Gastroesophageal sphincter (tissue), 3 donors: ENCODE results near the gene WRAP53.

ENCODE experiments used
- CTCF ChIP-seq, 4 experiments: fragments of 200-600 bp in 2 of 4; fragments of 450-650 bp in 2 of 4; sonication (generic) in 1 of 4; IDR thresholded peaks; one replicate each; pipeline ENCODE4 v1.5.1; 2017 to 2019; ENCODE audit warnings: antibody characterized with exemption in 4 of 4, mild to moderate bottlenecking in 2 of 4, moderate library complexity in 2 of 4
- POLR2A ChIP-seq, 2 donors: fragments of 450-650 bp; IDR thresholded peaks; one replicate each; pipeline ENCODE4 v1.6.1; 2017; ENCODE audit warnings: antibody characterized with exemption in 2 of 2, mild to moderate bottlenecking in 2 of 2, moderate library complexity in 1 of 2

GRCh38 chr17:7720125-7720524 lies 31.8 kb downstream of the WRAP53 start:
- TF ChIP-seq POLR2A (IDR thresholded peaks at IDR 0.05), result no peak
- TF ChIP-seq CTCF (IDR thresholded peaks at IDR 0.05), result no peak
